HUDEP-2 (cell line): Measurements from ENCODE around the gene ZNF273.
"Not testable (repeated sequence)": the region's sequence is repeated elsewhere in the genome, so short reads cannot be mapped to it uniquely, and the experiment has no call there.

Source experiments
- DNase-seq, 76 experiments: peaks; one replicate each; lab custom pipeline; 2025; ENCODE audit not compliant: unreplicated experiment in 76 of 76; lab: John Stamatoyannopoulos, UW

ZNF273 gene

GRCh38 chr7:64902806-64903721 lies at the start of gene ZNF273:
TSS of gene ZNF273 (plus strand) at chr7:64903273. CDS start at chr7:64903318, 45 bp downstream.
- peak in 75 of 76 experiments; percentile 30 to 95 (median 85) for DNase-seq

- DNase-seq: no peak
These were observed 49.4 kb upstream of the ZNF273 start for GRCh38 chr7:64853679-64854078.

- no peak for DNase-seq
These were observed 48.1 kb upstream of the ZNF273 start for GRCh38 chr7:64854969-64855368.

- DNase-seq: no peak
These were observed 40.1 kb upstream of the ZNF273 start for GRCh38 chr7:64863021-64863420.

DNA sequence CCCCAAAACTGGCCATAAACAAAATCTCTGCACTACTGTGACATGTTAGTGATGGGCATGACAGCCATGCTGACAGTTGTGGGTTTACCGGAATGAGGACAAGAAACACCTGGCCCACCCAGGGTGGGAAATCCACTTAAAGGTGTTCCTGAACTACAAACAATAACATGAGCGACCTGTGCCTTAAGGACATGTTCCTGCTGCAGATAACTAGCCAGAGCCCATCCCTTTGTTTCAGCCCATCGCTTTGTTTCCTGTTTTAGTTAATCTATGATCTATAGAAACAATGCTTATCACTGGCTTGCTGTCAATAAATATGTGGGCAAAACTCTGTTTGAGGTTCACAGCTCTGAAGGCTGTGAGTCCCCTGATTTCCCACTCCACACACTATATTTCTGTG lies 39.5 kb upstream of the ZNF273 start:
- not testable (repeated sequence) for DNase-seq

DNA sequence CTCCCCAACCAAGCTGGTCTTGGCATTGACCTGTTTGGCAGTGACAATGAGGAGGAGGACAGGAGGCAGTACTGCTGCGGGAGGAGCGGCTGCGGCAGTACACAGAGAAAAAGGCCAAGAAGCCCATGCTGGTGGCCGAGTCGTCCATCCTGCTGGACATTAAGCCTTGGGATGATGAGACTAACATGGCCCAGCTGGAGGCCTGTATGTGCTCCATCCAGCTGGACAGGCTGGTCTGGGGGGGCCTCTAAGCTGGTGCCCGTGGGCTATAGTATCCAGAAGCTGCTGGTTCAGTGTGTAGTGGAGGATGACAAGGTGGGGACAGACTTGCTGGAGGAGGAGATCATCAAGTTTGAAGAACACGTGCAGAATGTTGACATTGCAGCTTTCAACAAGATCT lies 39.1 kb upstream of the ZNF273 start:
- no peak for DNase-seq

DNA sequence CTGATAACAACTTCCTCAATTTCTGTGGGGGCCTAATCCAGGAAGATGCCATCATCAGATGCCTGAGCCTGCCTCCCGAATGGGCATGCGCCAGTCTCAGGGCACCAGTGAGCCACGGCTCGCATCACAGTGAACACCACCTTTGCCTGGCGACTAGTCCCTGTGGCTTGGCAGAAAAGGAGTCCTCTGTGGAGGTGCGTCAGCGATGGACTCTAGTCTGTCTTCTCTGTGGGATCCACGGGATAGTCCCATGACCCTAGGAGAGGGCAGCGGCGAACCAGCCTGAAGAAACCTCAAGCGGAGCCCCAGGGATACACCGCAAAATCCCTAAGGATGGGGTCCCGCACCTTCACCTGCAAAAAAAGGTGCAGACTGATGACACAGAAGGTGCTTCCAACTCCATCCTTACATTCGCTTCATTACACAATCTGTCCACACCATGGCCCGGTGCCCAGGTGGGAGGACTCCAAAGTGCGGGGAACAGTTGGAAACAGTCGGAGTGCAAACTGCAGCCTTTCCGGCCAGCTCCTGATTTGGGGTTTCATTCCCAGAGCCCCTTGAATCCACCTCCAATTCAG lies 35.1 kb upstream of the ZNF273 start:
- no peak for DNase-seq

- no peak for DNase-seq
These were observed 34.6 kb upstream of the ZNF273 start for GRCh38 chr7:64868499-64868898.

DNA sequence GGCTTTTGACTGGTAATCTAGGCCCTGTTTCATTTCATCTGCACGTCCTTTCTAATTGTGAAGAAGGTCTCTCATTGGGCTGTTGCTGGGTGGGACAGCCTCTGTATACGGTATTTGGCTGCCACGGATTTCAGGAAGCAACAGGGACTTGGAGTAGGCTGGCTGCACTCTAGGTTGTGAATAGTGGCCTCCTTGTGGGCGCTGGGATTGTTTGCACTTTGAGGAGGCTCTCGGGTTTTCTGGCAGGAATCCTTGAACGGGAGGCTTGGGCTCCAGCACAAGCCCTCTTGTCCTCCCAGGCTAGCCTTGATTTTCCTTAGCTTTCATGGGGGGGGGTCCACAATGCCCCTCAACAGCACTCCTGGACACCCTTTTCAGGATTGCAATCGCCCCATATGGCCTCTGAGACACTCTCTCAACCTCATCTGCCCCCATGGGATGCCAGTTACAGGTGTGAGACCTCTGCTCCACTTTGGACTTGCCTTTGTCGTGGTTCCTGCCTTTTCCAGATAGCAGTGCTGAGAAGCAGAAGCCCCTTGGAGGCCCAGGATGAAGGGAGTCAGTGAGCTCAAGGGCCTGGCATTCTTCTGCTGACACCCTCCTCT lies 33.9 kb upstream of the ZNF273 start:
- DNase-seq: no peak

GRCh38 chr7:64869912-64870562 lies 33.0 kb upstream of the ZNF273 start:
- DNase-seq: no peak

GRCh38 chr7:64870656-64871055 lies 32.4 kb upstream of the ZNF273 start:
- DNase-seq: no peak

- DNase-seq: no peak
These were observed 31.3 kb upstream of the ZNF273 start for GRCh38 chr7:64871761-64872160.

- DNase-seq: no peak
These were observed 30.5 kb upstream of the ZNF273 start for GRCh38 chr7:64872351-64873154.

DNA sequence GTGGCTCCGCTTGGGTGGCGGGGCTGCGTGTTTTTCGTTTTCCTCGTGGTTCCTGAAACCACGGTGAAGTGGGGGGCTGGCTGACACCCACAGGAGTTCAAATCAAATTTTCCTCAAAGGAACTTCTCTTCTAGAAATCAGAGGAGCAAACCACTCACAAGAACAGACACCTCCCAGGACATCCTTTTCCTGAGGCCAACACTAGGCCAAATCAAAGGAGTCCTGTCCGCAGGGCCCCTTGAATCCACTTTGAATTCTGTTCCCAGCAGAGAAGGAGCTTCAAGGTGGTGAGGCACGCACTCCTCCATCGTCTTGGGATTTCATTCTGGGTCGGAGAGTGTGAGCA lies 29.9 kb upstream of the ZNF273 start:
- DNase-seq: no peak

GRCh38 chr7:64873517-64873916 lies 29.6 kb upstream of the ZNF273 start:
- no peak for DNase-seq

DNA sequence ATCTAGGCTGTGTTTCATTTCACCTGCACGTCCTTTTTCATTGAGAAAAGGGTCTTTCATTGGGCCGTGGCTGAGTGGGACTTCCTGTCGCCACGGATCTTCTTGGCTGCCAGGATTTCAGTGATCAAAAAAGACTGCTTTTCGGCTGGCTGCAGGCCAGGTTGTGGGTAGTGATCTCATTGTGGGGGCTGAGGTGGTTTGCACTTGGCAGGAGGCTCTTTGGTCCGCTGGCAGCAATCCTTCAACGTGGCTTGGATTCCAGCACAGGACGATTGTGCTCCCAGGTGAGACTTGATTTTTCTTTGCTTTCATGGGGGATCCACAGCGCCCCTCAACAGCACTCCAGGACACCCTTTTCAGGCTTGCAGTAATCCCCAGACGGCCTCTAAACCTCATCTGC lies 29.0 kb upstream of the ZNF273 start:
- peak in 1 of 76 experiments; percentile 7 for DNase-seq

- no peak for DNase-seq
These were observed 28.4 kb upstream of the ZNF273 start for GRCh38 chr7:64874562-64875250.

- DNase-seq: no peak
These were observed 27.8 kb upstream of the ZNF273 start for GRCh38 chr7:64875258-64875657.

GRCh38 chr7:64875658-64876406 lies 27.2 kb upstream of the ZNF273 start:
- DNase-seq: no peak
